SKM-1 treated with dmso at 0.1 percent for 144 hours (cell line): ENCODE measurements around the gene TFIP11.
"Not testable (repeated sequence)": the region's sequence is repeated elsewhere in the genome, so short reads cannot be mapped to it uniquely, and the experiment has no call there.

Experiments
- DNase-seq: peaks from one replicate; lab custom pipeline; 2025; ENCODE audit not compliant: unreplicated experiment; lab: John Stamatoyannopoulos, UW

TFIP11 gene

GRCh38 chr22:26541167-26541819 is 29.0 kb upstream of the TFIP11 start:
- no peak for DNase-seq

DNA sequence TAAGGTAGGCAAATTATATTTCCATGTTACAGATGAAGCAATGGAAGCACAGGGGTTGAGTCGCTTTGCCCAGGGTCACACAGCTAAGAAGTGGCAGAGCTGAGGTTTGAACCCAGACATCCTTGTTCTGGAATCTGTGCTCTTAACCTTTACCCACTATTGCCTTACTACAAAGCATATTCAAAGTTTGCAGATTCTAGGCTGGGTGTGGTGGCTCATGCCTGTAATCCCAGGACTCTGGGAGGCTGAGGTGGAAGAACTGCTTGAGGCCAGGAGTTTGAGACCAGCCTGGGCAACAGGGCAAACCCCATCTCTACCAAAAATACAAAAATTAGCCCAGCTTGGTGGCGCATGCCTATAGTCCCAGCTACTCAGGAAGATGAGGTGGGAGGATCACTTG is 27.8 kb upstream of the TFIP11 start:
- no peak for DNase-seq

DNA sequence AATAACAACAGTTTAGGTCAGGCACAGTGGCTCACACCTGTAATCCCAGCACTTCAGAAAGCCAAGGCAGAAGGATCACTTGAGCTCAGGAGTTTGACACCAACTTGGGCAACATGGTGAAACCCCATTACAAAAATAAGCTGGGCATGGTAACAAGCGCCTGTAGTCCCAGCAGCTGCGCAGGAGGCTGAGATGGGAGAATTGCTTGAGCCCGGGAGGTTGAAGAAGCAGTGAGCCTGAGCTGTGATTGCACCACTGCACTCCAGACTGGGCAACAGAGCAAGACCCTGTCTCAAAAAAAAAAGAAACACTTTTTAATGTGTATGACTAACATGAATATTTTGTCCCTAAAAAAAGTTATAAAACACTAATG is 24.5 kb upstream of the TFIP11 start:
- DNase-seq = no peak

DNA sequence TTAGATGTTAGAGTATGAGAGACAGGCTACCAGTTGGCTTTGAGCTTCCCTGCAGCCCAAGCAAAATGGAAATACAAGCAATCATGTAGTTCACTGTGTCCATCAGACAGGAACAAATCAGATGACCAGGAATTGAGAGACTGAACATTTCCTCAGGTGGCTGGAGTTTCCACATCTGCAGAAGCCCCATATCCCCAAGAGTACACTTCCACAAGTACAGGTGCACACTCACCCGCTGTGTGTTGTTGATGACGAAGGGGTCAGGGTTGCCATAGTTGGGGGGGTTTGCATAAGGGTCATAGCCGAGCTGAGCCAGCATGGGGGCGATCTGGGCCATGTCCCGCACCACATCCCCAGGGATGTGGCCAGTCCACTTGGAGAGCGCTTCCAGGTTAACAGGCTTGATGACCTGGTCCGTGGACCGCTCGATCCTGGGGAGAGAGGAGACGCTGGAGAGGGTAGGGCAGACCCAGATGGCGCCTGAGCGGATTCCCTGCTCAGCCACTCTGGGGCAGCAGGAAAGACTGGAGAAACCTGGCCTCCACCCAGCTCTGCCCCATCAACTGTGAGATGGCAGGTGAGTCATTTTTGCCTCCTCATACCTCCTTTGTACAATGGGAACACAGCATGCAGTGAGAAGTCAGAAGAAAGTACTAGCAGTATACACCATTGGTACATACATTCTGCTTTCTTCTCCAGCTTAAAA is 23.9 kb upstream of the TFIP11 start:
- DNase-seq = no peak

DNA sequence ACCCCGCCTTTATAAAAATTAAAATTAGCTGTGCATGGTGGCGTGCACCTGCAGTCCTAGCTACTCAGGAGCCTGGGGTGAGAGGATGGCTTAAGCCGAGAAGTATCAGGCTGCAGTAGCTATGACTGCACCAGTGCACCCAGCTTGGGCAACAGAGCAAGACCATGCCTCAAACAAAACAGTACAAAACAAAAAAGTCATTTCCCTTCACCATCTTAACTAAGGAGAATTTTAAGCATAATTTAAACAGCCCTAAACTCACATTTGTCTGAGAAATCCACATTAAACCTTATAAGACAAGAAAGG is 23.3 kb upstream of the TFIP11 start:
- no peak for DNase-seq

GRCh38 chr22:26534874-26535602 is 22.8 kb upstream of the TFIP11 start:
- no peak for DNase-seq

- no peak for DNase-seq
These were observed 22.0 kb upstream of the TFIP11 start for GRCh38 chr22:26534171-26534855.

DNA sequence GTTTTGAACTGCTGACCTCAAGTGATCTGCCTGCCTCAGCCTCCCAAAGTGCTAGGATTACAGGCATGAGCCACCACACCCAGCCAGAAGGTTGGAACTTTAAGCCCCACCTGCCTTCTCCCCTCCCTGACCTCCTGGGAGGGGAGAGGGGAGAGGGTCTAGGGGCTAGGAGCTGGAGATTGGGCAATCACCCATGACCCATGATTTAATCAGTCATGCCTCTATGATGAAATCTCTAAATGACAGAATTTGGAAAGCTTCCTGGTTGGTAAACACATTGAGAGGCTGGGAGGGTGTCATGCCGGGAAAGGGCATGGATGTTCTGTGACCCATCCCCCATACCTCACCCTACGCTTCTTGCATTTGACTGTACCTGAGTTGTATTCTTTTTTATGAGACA is 17.1 kb upstream of the TFIP11 start:
- no peak for DNase-seq

DNA sequence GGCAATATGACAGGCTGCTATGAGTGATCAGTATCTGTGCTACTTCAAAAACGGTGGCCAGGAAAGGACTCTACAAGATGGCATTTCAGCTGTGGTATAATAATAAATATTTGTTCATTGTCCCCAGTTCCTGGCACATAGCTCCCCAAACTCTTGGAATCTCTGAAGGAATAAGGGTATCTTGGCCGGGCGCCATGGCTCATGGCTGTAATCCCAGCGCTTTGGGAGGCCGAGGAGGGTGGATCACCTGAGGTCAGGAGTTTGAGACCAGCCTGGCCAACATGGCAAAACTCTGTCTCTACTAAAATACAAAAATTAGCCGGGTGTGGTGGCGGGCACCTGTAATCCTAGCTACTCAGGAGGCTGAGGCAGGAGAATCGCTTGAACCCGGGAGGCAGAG is 16.2 kb upstream of the TFIP11 start:
- DNase-seq = not testable (repeated sequence)

GRCh38 chr22:26527574-26528465 is 15.5 kb upstream of the TFIP11 start:
- no peak for DNase-seq

GRCh38 chr22:26527167-26527566 is 14.9 kb upstream of the TFIP11 start:
- DNase-seq = no peak

- no peak for DNase-seq
These were observed 13.8 kb upstream of the TFIP11 start for GRCh38 chr22:26525946-26526564.

GRCh38 chr22:26524870-26525269 is 12.6 kb upstream of the TFIP11 start:
- DNase-seq = no peak

DNA sequence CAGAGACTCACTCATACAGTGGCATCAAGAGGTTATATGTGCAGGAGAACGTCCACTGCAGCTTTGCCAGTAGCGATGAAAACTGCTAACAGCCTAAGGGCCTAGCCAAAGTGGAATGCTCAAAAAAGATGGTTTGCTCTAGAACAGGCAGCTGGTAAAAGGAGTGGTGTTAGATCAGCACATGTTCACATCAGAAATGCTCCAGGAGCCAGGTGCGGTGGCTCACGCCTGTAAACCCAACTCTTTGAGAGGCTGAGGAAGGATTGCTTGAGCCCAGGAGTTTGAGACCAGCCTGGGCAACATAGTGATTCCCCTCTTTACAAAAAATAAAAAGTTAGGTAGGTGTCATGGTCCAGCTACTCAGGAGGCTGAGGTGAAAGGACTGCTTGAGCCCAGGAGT is 10.3 kb upstream of the TFIP11 start:
- DNase-seq = no peak

DNA sequence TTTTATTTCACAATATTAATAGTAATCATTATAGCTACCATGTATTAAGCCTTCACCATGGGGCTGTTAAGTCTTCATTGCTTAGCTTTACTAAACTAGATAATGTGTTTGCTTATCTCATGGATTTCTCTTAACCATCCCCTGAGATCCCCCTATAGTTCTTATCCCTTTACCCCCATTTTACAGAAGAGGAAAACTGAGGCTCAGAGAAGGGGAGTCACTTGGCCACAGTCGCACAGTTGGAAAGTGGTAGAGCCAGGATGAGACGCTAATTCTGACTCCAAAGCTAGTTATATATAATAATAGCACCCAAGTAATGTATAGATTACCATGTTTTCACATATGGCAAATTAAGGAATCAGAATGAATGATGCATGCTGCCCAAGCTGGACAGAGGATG is 9.7 kb upstream of the TFIP11 start:
- DNase-seq = no peak

- DNase-seq = no peak
These were observed 5.2 kb upstream of the TFIP11 start for GRCh38 chr22:26517429-26517828.

- no peak for DNase-seq
These were observed 4.2 kb upstream of the TFIP11 start for GRCh38 chr22:26516503-26516902.

DNA sequence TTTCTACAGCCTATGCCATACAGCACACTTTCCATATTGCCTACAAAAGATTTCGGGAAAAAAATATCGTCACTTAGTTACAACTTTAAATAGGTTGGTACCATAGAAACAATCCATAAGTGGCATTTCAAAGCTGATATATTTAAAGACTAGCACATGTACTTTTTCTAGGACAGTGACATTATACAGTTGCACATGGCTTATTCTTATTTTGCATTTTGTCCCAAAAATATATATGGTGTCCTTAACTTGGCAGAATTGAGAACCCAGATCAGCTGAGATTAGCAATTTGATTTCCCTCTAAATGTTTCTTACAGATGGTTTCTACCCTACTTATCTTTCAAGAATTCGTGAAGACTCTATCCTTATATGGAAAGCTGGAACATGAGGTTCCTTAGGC is 3.7 kb upstream of the TFIP11 start:
- DNase-seq = no peak

- no peak for DNase-seq
These were observed 2.3 kb upstream of the TFIP11 start for GRCh38 chr22:26514419-26515161.

- no peak for DNase-seq
These were observed 1.6 kb upstream of the TFIP11 start for GRCh38 chr22:26513838-26514237.
